Calu3 (cell line): ENCODE results near the gene CSHL1. TPM values are rescaled to one million over a fixed set of nuclear protein-coding genes. Genes with fewer than 3 reads are reported as not detected.

Source experiments
- BruUV-seq: library from RNA; stranded (reverse); fragments of 400-500 nt; replicated peaks from 2 replicates; lab custom pipeline; 2021; lab: Mats Ljungman, UMichigan
- CTCF ChIA-PET: fragments of 300-600 bp; sonication (Branson Sonifier 250); formaldehyde crosslinking; loops from one replicate; lab custom pipeline; 2022; ENCODE audit warnings: antibody characterized with exemption; lab: Charles Lee
- DNase-seq: peaks from one replicate; pipeline ENCODE4 v3.0.0; 2022
- H3K27ac Mint-ChIP-seq: one replicate; pipeline ENCODE4 v1.8.0; 2022; ENCODE audit warnings: mixed read lengths; ENCODE audit not compliant: unreplicated experiment
- H3K27me3 Mint-ChIP-seq: one replicate; pipeline ENCODE4 v1.8.0; 2022; ENCODE audit warnings: mixed read lengths; ENCODE audit not compliant: unreplicated experiment
- H3K36me3 Mint-ChIP-seq: one replicate; pipeline ENCODE4 v1.8.0; 2022; ENCODE audit warnings: mild to moderate bottlenecking, moderate library complexity, mixed read lengths; ENCODE audit not compliant: insufficient read depth, unreplicated experiment
- H3K4me1 Mint-ChIP-seq: one replicate; pipeline ENCODE4 v1.8.0; 2022; ENCODE audit warnings: mild to moderate bottlenecking, low read depth, mixed read lengths; ENCODE audit not compliant: unreplicated experiment
- H3K4me3 Mint-ChIP-seq: one replicate; pipeline ENCODE4 v1.8.0; 2022; ENCODE audit warnings: mild to moderate bottlenecking, low read depth, moderate library complexity, mixed read lengths; ENCODE audit not compliant: unreplicated experiment
- H3K9me3 Mint-ChIP-seq: one replicate; pipeline ENCODE4 v1.8.0; 2022; ENCODE audit warnings: low read depth, mixed read lengths; ENCODE audit not compliant: unreplicated experiment
- intact Hi-C: fragments of 100-400 bp; cut with micrococcal nuclease; formaldehyde crosslinking; loops from one replicate; pipeline ENCODE4 v1.10.0; 2022; ENCODE audit not compliant: unreplicated experiment
- total RNA-seq: library from RNA; stranded (reverse); gene quantifications from 2 replicates; pipeline ENCODE4 v1.2.3, GENCODE V29; 2022
- TF ChIP-seq, protein P1 (sequence below): fragments of 200-600 bp; IDR thresholded peaks from one replicate; pipeline ENCODE4 v1.8.0; 2022; ENCODE audit warnings: antibody characterized with exemption; ENCODE audit not compliant: unreplicated experiment

The CSHL1 gene
- total RNA-seq, 1 experiment from 2014 or later = not detected

DNA sequence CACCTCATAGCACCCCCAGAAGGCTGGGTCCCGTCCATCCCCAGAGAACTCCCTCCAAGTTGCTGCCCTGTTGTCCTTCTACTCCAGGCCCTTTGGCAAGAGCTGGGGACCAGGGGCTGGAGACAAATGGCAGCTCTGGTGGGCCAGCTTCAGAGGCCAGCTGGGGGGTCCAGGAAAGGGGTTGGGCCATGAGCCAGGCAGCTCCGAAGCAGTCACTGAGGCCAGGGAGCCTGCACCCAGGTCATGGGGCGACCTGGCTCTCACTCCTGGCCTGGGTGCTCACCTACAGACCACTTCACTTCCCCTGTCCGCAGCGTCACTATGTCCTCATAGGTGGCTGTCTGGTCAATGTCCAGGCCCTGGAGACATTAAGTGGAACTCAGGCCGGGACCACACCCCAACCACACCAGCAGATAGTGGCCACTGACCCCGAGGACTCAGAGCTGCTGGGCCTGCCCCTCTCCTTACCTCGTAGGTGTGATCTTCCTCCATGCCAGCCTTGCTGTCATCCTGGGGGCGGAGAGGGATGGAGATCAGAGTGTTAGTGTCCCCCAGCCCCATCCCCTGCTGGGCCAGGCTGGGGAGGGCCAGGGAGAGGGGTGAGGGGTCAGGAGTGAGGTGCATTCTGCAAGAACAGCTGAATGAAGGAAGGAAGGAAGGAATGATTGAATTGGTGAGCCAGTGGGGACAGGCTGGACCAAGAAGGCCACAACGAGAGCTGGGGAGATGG, 18.1 kb upstream of the CSHL1 start:
- Mint-ChIP-seq H3K27me3 (peaks cover 21% of the 10 kb centered on the region), H3K9me3 (no peaks in the 10 kb centered on the region), H3K4me1 (no peaks in the 10 kb centered on the region), H3K27ac (no peak overlapping the region), H3K4me3 (no peak overlapping the region), H3K36me3 (no peaks in the 10 kb centered on the region)
- BruUV-seq = no TSS peak
- TF ChIP-seq, protein P1, sequence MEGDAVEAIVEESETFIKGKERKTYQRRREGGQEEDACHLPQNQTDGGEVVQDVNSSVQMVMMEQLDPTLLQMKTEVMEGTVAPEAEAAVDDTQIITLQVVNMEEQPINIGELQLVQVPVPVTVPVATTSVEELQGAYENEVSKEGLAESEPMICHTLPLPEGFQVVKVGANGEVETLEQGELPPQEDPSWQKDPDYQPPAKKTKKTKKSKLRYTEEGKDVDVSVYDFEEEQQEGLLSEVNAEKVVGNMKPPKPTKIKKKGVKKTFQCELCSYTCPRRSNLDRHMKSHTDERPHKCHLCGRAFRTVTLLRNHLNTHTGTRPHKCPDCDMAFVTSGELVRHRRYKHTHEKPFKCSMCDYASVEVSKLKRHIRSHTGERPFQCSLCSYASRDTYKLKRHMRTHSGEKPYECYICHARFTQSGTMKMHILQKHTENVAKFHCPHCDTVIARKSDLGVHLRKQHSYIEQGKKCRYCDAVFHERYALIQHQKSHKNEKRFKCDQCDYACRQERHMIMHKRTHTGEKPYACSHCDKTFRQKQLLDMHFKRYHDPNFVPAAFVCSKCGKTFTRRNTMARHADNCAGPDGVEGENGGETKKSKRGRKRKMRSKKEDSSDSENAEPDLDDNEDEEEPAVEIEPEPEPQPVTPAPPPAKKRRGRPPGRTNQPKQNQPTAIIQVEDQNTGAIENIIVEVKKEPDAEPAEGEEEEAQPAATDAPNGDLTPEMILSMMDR = no peak
- CTCF ChIA-PET = no interaction called here
- no peak for DNase-seq
- intact Hi-C loops = no loop called here

DNA sequence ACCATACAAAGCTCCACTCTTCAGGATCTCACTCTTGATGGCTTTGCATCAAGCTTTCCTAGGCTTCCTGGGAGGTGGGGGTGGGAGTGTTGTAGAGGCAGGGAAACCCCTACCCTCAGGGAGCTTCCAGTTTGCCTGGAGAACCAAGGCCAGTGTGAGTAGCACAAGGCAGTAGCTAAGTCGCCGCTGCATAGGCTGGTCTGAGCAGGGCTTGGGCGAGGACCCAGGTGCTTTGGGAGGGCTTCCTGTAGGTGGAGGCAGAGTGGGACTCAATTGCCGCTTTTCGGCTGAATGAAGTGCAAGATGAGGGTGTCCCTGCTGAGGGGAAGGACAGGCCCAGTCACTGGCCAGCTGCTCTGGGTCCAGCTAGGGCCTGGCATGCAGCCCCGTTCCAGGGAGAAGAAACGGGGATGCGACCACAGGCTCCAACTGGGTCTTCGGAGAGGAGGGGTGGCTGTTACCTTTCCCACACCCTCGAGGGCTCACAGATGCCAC, 17.2 kb upstream of the CSHL1 start:
- Mint-ChIP-seq H3K4me3 (no peak overlapping the region), H3K36me3 (no peaks in the 10 kb centered on the region), H3K4me1 (no peaks in the 10 kb centered on the region), H3K27ac (no peak overlapping the region), H3K27me3 (peaks cover 17% of the 10 kb centered on the region), H3K9me3 (no peaks in the 10 kb centered on the region)
- intact Hi-C loops = no loop called here
- BruUV-seq = no TSS peak
- CTCF ChIA-PET = no interaction called here
- TF ChIP-seq, protein P1 = no peak
- DNase-seq = no peak

DNA sequence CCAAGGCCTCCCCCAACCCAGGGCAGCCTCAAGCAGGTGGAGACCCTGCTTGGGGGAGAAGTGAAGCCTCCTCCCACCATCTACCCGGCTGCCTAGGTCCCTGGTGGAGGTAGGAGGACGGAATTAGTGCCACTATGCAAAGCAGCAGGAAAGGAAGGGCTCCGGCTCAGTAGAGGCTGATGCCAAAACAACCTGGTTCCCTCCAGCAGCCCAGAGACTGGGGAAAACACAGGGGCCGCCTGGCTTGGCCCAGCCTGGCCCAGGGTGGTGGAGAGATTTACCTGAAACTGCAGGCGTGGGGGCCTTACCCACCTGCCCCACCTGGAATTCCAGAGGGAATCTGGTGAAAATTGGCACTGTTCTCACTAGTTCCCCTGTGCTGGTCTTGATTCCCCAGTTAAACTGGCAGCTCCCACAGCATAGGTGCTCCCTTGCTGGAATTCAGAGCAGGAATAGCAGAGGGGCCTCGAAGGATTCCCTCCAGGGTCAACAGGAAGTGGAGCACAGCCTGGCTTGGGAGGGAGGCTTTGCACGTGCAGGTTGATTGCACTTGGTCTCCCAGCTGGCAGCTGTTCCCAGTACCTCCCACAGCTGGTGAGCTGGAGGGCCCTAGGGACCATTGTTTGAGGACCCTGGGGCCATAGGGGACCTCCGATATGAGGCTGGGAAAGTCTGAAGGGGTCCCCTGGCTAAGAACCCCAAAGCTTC, 16.6 kb upstream of the CSHL1 start:
- Mint-ChIP-seq H3K36me3 (no peaks in the 10 kb centered on the region), H3K27ac (no peak overlapping the region), H3K4me3 (no peak overlapping the region), H3K27me3 (peaks cover 17% of the 10 kb centered on the region), H3K4me1 (no peaks in the 10 kb centered on the region), H3K9me3 (no peaks in the 10 kb centered on the region)
- CTCF ChIA-PET = no interaction called here
- TF ChIP-seq, protein P1 = no peak
- no peak for DNase-seq
- intact Hi-C loops = no loop called here
- no TSS peak for BruUV-seq

DNA sequence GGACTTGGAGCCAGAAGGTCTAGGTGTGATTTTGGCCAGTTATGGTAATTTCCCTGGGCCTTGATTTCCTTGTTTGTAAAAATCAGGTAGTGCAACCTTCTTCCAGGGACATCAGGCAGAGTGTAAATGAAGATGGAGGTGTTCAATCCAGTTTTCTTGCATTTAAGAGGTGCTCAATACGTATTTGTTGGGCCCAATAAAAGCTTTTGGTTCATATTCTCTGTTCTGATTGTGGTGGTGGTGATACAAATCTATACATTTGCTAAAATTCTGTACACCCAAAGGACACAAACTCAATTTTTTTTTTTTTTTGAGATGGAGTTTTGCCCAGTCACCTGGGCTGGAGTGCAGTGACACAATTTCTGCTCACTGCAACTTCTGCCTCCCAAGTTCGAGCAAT, 15.1 kb upstream of the CSHL1 start:
- Mint-ChIP-seq H3K27ac (no peak overlapping the region), H3K27me3 (peaks cover 17% of the 10 kb centered on the region), H3K9me3 (no peaks in the 10 kb centered on the region), H3K36me3 (no peaks in the 10 kb centered on the region), H3K4me1 (no peaks in the 10 kb centered on the region), H3K4me3 (no peak overlapping the region)
- intact Hi-C loops = no loop called here
- BruUV-seq = no TSS peak
- DNase-seq = no peak
- CTCF ChIA-PET = interaction anchor here (0.7 kb wide), 1 partner anchor 63 kb away, joined by 3 read pairs; no protein-coding TSS in a partner anchor
- TF ChIP-seq, protein P1 = no peak
